H7 (cell line): Measurements from ENCODE around the gene SULT2A1. TPM values are rescaled to one million over a fixed set of nuclear protein-coding genes. Genes with fewer than 3 reads are reported as not detected.
"Not testable (repeated sequence)": the region's sequence is repeated elsewhere in the genome, so short reads cannot be mapped to it uniquely, and the experiment has no call there.

Source experiments
- DNase-seq: peaks from one replicate; pipeline ENCODE4 v3.0.0; 2012
- H3K27me3 ChIP-seq: 2 replicates; pipeline ENCODE4 v1.6.0; 2011; ENCODE audit warnings: mild to moderate bottlenecking, low read length; ENCODE audit not compliant: control insufficient read depth, insufficient read depth
- H3K36me3 ChIP-seq: replicated peaks from 2 replicates; pipeline ENCODE4 v1.5.1; 2011; ENCODE audit warnings: low read length; ENCODE audit not compliant: control insufficient read depth, insufficient read depth
- H3K4me3 ChIP-seq: 2 replicates; pipeline ENCODE4 v1.5.1; 2011; ENCODE audit warnings: low read depth, mild to moderate bottlenecking, control low read depth, low read length, moderate library complexity; ENCODE audit not compliant: insufficient read depth
- total RNA-seq: library from RNA; depleted of rRNA; stranded (reverse); fragments of >200 nt; shearing (Covaris generic); gene quantifications from 2 replicates; pipeline ENCODE4 v1.2.3, GENCODE V29; 2014; rRNA removed

Gene SULT2A1
- not detected in 2 replicates for total RNA-seq

GRCh38 chr19:47886010-47886559, at the start of gene SULT2A1:
TSS of gene SULT2A1 (minus strand) at chr19:47886315. CDS start at chr19:47886257, 58 bp downstream.
- no peak within 1 kb of the TSS for H3K4me3 ChIP-seq
- DNase-seq, result no peak

GRCh38 chr19:47928581-47928980, 42.5 kb upstream of the SULT2A1 start:
- not testable (repeated sequence) for H3K27me3 ChIP-seq, DNase-seq, H3K4me3 ChIP-seq, H3K36me3 ChIP-seq

More at GRCh38 chr19:47886010-47886559, at the start of gene SULT2A1:
- Histone ChIP-seq H3K36me3 (no peaks in the 10 kb centered on the region), H3K27me3 (no peaks in the 10 kb centered on the region)

DNA sequence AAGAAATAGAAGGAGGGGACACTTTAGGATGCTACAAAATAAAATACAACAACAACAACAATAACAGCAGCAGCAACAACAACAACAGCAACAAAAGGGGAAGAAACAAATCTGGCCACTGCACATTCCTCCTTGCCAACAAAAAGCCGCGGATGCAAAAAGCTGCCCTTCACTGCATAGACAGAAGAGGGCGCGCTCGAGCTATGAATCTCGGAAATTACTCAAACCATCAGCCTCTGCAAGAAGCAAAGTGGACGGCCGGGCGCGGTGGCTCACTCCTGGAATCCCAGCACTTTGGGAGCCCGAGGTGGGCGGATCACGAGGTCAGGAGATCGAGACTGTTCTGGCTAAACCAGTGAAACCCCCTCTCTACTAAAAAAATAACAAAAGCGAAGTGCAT, 34.0 kb upstream of the SULT2A1 start:
- H3K4me3 ChIP-seq, DNase-seq, H3K27me3 ChIP-seq, H3K36me3 ChIP-seq: not testable (repeated sequence)

- DNase-seq, H3K27me3 ChIP-seq, H3K36me3 ChIP-seq, H3K4me3 ChIP-seq: not testable (repeated sequence)
Observed at GRCh38 chr19:47910191-47910590, 24.1 kb upstream of the SULT2A1 start.

GRCh38 chr19:47909350-47909749, 23.2 kb upstream of the SULT2A1 start:
- not testable (repeated sequence) for H3K27me3 ChIP-seq, H3K36me3 ChIP-seq, DNase-seq, H3K4me3 ChIP-seq

GRCh38 chr19:47901370-47901769, 15.3 kb upstream of the SULT2A1 start:
- no peak for DNase-seq
- Histone ChIP-seq H3K36me3 (no peaks in the 10 kb centered on the region), H3K27me3 (no peaks in the 10 kb centered on the region), H3K4me3 (no peak overlapping the region)

GRCh38 chr19:47899335-47899734, 13.2 kb upstream of the SULT2A1 start:
- no peak for DNase-seq
- Histone ChIP-seq H3K36me3 (no peaks in the 10 kb centered on the region), H3K27me3 (no peaks in the 10 kb centered on the region), H3K4me3 (no peak overlapping the region)

GRCh38 chr19:47897861-47898260, 11.7 kb upstream of the SULT2A1 start:
- H3K27me3 ChIP-seq, result no peaks in the 10 kb centered on the region
- H3K4me3 ChIP-seq, result no peak overlapping the region
- DNase-seq, result no peak
- H3K36me3 ChIP-seq, result no peaks in the 10 kb centered on the region

DNA sequence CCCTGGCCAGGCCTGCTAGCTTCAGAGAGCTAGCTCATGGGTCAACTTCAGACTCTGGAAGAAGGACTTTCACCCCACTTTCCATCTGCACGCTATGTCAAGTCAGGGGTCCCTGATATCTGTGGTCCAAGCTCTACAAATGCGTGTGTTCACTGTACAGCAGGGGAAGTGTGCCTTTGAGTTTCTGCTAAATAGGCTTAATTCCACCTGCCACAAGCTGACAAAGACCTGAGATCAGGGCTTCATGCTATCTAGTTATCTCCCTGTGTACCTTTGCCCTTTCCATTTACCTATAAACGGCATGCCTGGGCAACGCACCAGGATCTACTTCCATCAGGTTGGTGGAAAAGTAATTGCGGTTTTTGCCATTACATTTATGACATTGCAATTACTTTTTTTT, 10.7 kb upstream of the SULT2A1 start:
- no peaks in the 10 kb centered on the region for H3K27me3 ChIP-seq
- H3K36me3 ChIP-seq, result no peaks in the 10 kb centered on the region
- DNase-seq, result no peak
- H3K4me3 ChIP-seq, result no peak overlapping the region

GRCh38 chr19:47896019-47896418, 9.9 kb upstream of the SULT2A1 start:
- no peaks in the 10 kb centered on the region for H3K27me3 ChIP-seq
- H3K4me3 ChIP-seq, result no peak overlapping the region
- DNase-seq, result no peak
- H3K36me3 ChIP-seq, result no peaks in the 10 kb centered on the region

DNA sequence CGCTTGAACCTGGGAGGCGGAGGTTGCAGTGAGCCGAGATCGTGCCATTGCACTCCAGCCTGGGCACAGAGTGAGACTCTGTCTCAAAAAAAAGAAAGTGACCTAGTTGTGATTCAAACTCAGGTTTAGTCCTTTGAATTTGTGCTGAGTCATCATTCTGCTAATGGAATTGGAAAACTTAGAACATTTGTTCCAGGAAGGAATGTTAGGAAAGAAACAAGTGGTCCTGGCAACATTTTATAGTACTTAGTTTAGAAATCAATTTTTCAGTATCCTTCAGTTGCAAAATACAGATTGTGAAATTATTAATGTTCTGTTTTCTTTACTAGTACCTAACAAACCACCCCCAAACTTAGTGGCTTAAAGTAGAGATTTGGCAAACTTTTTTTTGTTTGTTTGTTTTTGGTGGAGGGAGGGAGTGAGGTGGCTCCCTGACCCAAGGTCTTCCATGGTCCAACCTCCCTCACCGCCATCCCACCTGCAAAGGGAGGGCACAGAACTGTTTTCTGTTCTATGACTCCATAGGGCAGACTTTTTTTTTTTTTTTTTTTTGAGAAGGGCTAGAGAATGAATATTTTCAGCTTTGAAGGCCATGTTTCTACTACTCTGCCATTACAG, 9.2 kb upstream of the SULT2A1 start:
- no peaks in the 10 kb centered on the region for H3K27me3 ChIP-seq
- no peak overlapping the region for H3K4me3 ChIP-seq
- no peaks in the 10 kb centered on the region for H3K36me3 ChIP-seq
- no peak for DNase-seq

GRCh38 chr19:47891923-47892666, 6.0 kb upstream of the SULT2A1 start:
- Histone ChIP-seq H3K36me3 (no peaks in the 10 kb centered on the region), H3K4me3 (no peak overlapping the region), H3K27me3 (no peaks in the 10 kb centered on the region)
- DNase-seq, result peak; percentile 40

- Histone ChIP-seq H3K27me3 (no peaks in the 10 kb centered on the region), H3K36me3 (no peaks in the 10 kb centered on the region), H3K4me3 (no peak overlapping the region)
- no peak for DNase-seq
Observed at GRCh38 chr19:47891622-47891922, 5.5 kb upstream of the SULT2A1 start.

DNA sequence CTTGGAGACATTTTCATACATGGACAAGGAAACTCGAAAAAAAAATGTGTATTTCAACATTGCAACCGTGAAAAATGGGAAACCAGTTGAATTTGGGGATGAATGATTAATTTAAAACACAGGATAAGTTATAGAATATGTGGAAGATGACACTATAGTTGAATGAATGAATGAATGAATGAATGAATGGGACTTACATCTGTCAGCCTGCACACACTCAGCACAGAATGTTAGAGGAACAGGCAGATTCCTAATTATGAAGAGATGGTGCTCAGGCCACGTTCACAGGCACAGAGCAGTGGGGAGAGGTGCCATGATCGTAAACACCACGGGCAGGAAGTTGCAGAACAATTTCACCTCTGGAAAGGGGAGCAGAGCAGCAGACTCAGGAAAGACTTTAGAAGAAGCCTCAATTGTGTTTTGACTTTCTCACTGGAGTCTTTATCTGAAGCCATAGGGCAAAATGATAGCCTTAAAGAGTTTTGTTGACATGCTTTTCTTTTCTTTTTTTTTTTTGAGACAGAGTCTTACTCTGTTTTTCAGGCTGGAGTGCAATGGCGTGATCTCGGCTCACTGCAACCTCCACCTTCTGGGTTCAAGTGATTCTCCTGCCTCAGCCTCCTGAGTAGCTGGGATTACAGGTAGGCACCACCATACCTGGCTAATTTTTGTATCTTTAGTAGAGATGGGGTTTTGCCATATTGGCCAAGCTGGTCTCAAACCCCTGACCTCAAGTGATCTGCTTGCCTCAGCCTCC, 4.9 kb upstream of the SULT2A1 start:
- Histone ChIP-seq H3K36me3 (no peaks in the 10 kb centered on the region), H3K4me3 (no peak overlapping the region), H3K27me3 (no peaks in the 10 kb centered on the region)
- no peak for DNase-seq

- H3K4me3 ChIP-seq, result no peak overlapping the region
Observed at GRCh38 chr19:47885067-47885463, 1.1 kb downstream of the SULT2A1 start.

More at GRCh38 chr19:47885067-47885463, 1.1 kb downstream of the SULT2A1 start:
- DNase-seq, result no peak
- Histone ChIP-seq H3K27me3 (no peaks in the 10 kb centered on the region), H3K36me3 (no peaks in the 10 kb centered on the region)
